KMS-11 (cell line): Measurements from ENCODE around the gene SCN5A.

Source experiments
- H2AFZ ChIP-seq: fragments of 200-600 bp; sonication (generic); 2 replicates; pipeline ENCODE4 v1.6.1; 2016; ENCODE audit warnings: antibody characterized with exemption, mixed run types, low read depth
- H3K27ac ChIP-seq: fragments of 200-600 bp; sonication (generic); 2 replicates; pipeline ENCODE4 v1.6.1; 2016; ENCODE audit warnings: mild to moderate bottlenecking, mixed run types
- H3K27me3 ChIP-seq: fragments of 200-600 bp; sonication (generic); 2 replicates; pipeline ENCODE4 v1.6.1; 2017; ENCODE audit warnings: mild to moderate bottlenecking, low read depth, mixed run types, moderate library complexity; ENCODE audit not compliant: insufficient read depth
- H3K36me3 ChIP-seq: fragments of 200-600 bp; sonication (generic); 2 replicates; pipeline ENCODE4 v1.6.1; 2017; ENCODE audit warnings: mild to moderate bottlenecking, mixed run types; ENCODE audit not compliant: insufficient read depth
- H3K4me1 ChIP-seq: fragments of 200-600 bp; sonication (generic); 2 replicates; pipeline ENCODE4 v1.6.1; 2016; ENCODE audit warnings: mild to moderate bottlenecking, low read depth, mixed run types; ENCODE audit not compliant: poor library complexity, severe bottlenecking
- H3K4me2 ChIP-seq: fragments of 200-600 bp; sonication (generic); 2 replicates; pipeline ENCODE4 v1.7.0; 2016; ENCODE audit warnings: mild to moderate bottlenecking, mixed run types
- H3K4me3 ChIP-seq: fragments of 200-600 bp; sonication (generic); IDR thresholded peaks from 2 replicates; pipeline ENCODE4 v1.6.1; 2017; ENCODE audit warnings: low read depth, low read length, mixed read lengths; ENCODE audit not compliant: insufficient read depth
- H3K79me2 ChIP-seq: fragments of 200-600 bp; sonication (generic); 2 replicates; pipeline ENCODE4 v1.6.1; 2016; ENCODE audit warnings: low read depth, mixed run types; ENCODE audit not compliant: insufficient read depth
- H3K9ac ChIP-seq: fragments of 200-600 bp; sonication (generic); 2 replicates; pipeline ENCODE4 v1.6.1; 2016; ENCODE audit warnings: mild to moderate bottlenecking, mixed run types
- H4K20me1 ChIP-seq: fragments of 200-600 bp; sonication (generic); 2 replicates; pipeline ENCODE4 v1.6.1; 2016; ENCODE audit warnings: mild to moderate bottlenecking, mixed run types; ENCODE audit not compliant: insufficient read depth
- CTCF ChIP-seq: fragments of 200-600 bp; sonication (generic); conservative IDR thresholded peaks from 2 replicates; pipeline ENCODE4 v1.6.1; 2017; ENCODE audit warnings: low read depth, mild to moderate bottlenecking, antibody characterized with exemption, low read length, moderate library complexity, mixed read lengths

Gene SCN5A

GRCh38 chr3:38507120-38507519 lies 142.4 kb downstream of the SCN5A start:
- Histone ChIP-seq H3K27ac (no peak overlapping the region), H3K79me2 (no peaks in the 10 kb centered on the region), H3K4me3 (no peak overlapping the region), H3K4me2 (no peak overlapping the region), H3K9ac (no peak overlapping the region), H3K36me3 (no peaks in the 10 kb centered on the region), H4K20me1 (no peaks in the 10 kb centered on the region), H3K27me3 (no peaks in the 10 kb centered on the region), H2AFZ (no peak overlapping the region), H3K4me1 (no peaks in the 10 kb centered on the region)
- TF ChIP-seq CTCF: no peak

- Histone ChIP-seq H3K36me3 (no peaks in the 10 kb centered on the region), H3K9ac (no peak overlapping the region), H3K4me1 (peaks cover 5% of the 10 kb centered on the region), H4K20me1 (no peaks in the 10 kb centered on the region), H3K27me3 (no peaks in the 10 kb centered on the region), H3K4me3 (no peak overlapping the region), H3K4me2 (no peak overlapping the region), H3K27ac (no peak overlapping the region), H3K79me2 (0 out of 2 replicates have a peak, but pooled peaks cover 8% of the 10 kb centered on the region), H2AFZ (no peak overlapping the region)
- no peak for TF ChIP-seq CTCF
Measured at GRCh38 chr3:38500688-38501417, 148.6 kb downstream of the SCN5A start.
